Transverse colon (tissue), 4 donors: Measurements from ENCODE around the gene BOD1. TPM values are rescaled to one million over a fixed set of nuclear protein-coding genes. Genes with fewer than 3 reads are reported as not detected.

Experiments used
- DNase-seq: peaks from one replicate; pipeline ENCODE4 v3.0.0-alpha.2; 2019
- H3K27ac ChIP-seq, 4 donors: fragments of 200-600 bp; sonication (generic); 2 replicates each; pipeline ENCODE4 v1.5.1; 2016 to 2018; ENCODE audit warnings: inconsistent platforms in 4 of 4
- H3K27me3 ChIP-seq: fragments of 200-600 bp; sonication (generic); 2 replicates; pipeline ENCODE4 v1.5.1; 2017; ENCODE audit warnings: inconsistent platforms
- H3K36me3 ChIP-seq, 4 donors: fragments of 200-600 bp; sonication (generic); 2 replicates each; pipeline ENCODE4 v1.5.1; 2017 to 2019; ENCODE audit warnings: inconsistent platforms in 4 of 4
- H3K4me1 ChIP-seq, 4 donors: fragments of 200-600 bp; sonication (generic); 2 replicates each; pipeline ENCODE4 v1.5.1; 2017 to 2020; ENCODE audit warnings: inconsistent platforms in 4 of 4
- H3K4me3 ChIP-seq, 4 donors: fragments of 200-600 bp; sonication (generic); 1 replicate in 1 of 4; 2 replicates in 3 of 4; pipeline versions ENCODE4 v1.5.1 to v1.6.1; 2017 to 2019; ENCODE audit warnings: inconsistent platforms in 4 of 4
- H3K9me3 ChIP-seq, 2 donors: fragments of 200-600 bp; sonication (generic); 2 replicates each; pipeline ENCODE4 v1.5.1; 2017 to 2019; ENCODE audit warnings: inconsistent platforms in 2 of 2
- EP300 ChIP-seq: sonication (generic); formaldehyde crosslinking; IDR thresholded peaks from one replicate; pipeline ENCODE4 v1.6.1; 2017; ENCODE audit warnings: antibody characterized with exemption, low read depth
- POLR2A ChIP-seq: fragments of 450-650 bp; IDR thresholded peaks from one replicate; pipeline ENCODE4 v1.6.1; 2016; ENCODE audit warnings: antibody characterized with exemption, mild to moderate bottlenecking, moderate library complexity
- POLR2AphosphoS5 ChIP-seq, 3 donors: sonication (generic); formaldehyde crosslinking; IDR thresholded peaks; one replicate each; pipeline ENCODE4 v1.6.1; 2016; ENCODE audit warnings: antibody characterized with exemption in 3 of 3
- WGBS, 2 donors: methylation state at CpG; one replicate each; pipeline ENCODE4 v1.1.5; 2018; ENCODE audit warnings: low coverage in 1 of 2; 5-methylcytosine and 5-hydroxymethylcytosine counted together
- in situ Hi-C, 4 donors: fragments of 200-750 bp; cut with MboI; loops; one replicate each; pipeline versions ENCODE4 v1.15.0 to v1.15.1; 2017; ENCODE audit warnings: low sequenced_read_pairs in 3 of 4, low pct_ligation_motif_present in 1 of 4, low pct_unique_long_range_greater_than_20kb in 1 of 4
- intact Hi-C: fragments of 100-400 bp; cut with DNase I; formaldehyde crosslinking; loops from one replicate; pipeline ENCODE4 v1.15.1; 2023; ENCODE audit warnings: low total_unique reads
- total RNA-seq, 4 donors: library from RNA; depleted of rRNA; stranded (reverse); fragments of >200 nt; gene quantifications; one replicate each; pipeline ENCODE4 v1.1.0, GENCODE V29; 2016
- TF ChIP-seq, protein P1 (sequence below), 5 experiments: fragments of 200-600 bp in 3 of 5; fragments of 450-650 bp in 2 of 5; sonication (generic) in 3 of 5; IDR thresholded peaks; 1 replicate in 2 of 5; 2 replicates in 3 of 5; pipeline ENCODE4 v1.5.1; 2016 to 2017; ENCODE audit warnings: antibody characterized with exemption in 5 of 5, inconsistent platforms in 3 of 5, mild to moderate bottlenecking in 2 of 5, moderate library complexity in 1 of 5

BOD1 gene
- total RNA-seq, 4 donors from 2014 or later, result 5.6 to 38.6 (median 26.7) TPM

DNA sequence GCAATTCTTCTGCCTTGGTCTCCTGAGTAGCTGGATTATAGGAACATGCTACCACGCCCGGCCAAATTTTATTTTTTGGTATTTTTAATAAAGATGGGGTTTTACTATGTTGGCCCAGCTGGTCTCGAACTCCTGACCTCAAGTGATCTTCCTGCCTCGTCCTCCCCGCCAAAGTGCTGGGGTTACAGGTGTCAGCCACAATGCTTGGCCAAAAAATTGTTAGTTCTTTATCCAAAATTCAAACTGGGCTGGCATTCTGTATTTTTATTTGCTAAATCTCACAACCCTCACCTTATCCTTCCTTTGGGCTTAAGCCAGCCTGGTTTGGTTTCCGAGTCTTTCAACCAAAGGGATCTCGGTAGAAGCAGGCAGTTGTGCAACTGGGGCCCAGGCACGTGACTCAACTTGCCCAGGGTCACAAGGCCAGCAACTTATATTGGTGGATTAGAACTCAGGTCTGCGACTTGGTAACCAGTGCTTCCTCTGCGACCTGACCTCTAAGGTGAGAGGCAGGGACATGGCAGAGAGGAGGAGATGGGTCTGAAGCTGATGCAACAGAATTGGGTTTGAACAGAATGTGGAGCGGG is 26.5 kb upstream of the BOD1 start:
- in situ Hi-C loops, result no loop called here

DNA sequence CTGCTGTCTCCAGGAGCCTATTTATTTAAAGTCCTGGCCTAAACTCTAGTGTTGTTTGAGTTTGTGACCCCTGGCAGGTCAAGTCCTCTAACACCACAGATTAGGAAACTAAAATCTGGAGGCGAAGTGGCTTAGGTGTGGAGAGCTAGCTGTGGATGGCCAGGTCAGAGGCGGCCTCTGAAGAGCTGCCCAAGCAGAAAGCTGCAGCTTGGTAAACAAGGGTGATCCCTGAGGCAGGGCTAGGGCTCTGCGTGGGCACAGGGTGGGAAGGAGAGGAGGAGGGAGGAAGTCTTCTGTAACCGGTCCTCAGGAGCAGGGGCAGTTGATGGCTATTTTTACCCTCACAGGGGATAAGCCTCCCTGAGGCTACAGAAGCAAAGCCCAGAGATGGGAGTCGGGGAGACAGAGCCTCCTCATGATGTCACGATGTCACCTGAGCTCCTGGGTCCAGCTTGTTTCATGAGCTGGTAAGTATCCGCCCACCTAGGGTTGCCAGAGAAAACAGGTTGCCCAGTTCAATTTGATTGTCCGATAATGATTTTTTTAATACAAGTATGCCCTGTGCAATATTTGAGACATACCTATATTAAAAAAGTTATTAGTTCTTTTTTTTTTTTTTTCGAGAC is 25.9 kb upstream of the BOD1 start:
- Histone ChIP-seq H3K4me3 (no peak overlapping the region), H3K27ac (no peak overlapping the region), H3K27me3 (no peaks in the 10 kb centered on the region), H3K9me3 (no peaks in the 10 kb centered on the region), H3K36me3 (no peaks in the 10 kb centered on the region), H3K4me1 (no peaks in the 10 kb centered on the region)
- intact Hi-C loops, result no loop called here
- WGBS, 2 donors, result 77 to 83% methylated on average over 4 to 9 of the region's 9 CpGs
- DNase-seq, result no peak
- in situ Hi-C loops, result no loop called here
- TF ChIP-seq, protein P1, sequence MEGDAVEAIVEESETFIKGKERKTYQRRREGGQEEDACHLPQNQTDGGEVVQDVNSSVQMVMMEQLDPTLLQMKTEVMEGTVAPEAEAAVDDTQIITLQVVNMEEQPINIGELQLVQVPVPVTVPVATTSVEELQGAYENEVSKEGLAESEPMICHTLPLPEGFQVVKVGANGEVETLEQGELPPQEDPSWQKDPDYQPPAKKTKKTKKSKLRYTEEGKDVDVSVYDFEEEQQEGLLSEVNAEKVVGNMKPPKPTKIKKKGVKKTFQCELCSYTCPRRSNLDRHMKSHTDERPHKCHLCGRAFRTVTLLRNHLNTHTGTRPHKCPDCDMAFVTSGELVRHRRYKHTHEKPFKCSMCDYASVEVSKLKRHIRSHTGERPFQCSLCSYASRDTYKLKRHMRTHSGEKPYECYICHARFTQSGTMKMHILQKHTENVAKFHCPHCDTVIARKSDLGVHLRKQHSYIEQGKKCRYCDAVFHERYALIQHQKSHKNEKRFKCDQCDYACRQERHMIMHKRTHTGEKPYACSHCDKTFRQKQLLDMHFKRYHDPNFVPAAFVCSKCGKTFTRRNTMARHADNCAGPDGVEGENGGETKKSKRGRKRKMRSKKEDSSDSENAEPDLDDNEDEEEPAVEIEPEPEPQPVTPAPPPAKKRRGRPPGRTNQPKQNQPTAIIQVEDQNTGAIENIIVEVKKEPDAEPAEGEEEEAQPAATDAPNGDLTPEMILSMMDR (IDR thresholded peaks at IDR 0.05), result no peak
- TF ChIP-seq POLR2AphosphoS5 (IDR thresholded peaks at IDR 0.05) (no peak), EP300 (no peak), POLR2A (no peak)

More for the DNA sequence above, 26.5 kb upstream of the BOD1 start:
- no peak for DNase-seq
- no peak overlapping the region for H3K4me3 ChIP-seq
- no peaks in the 10 kb centered on the region for H3K36me3 ChIP-seq
- H3K9me3 ChIP-seq, result no peaks in the 10 kb centered on the region
- no peaks in the 10 kb centered on the region for H3K27me3 ChIP-seq
- intact Hi-C loops, result no loop called here
- no peak for TF ChIP-seq EP300
- TF ChIP-seq, protein P1 (IDR thresholded peaks at IDR 0.05), result no peak
- TF ChIP-seq POLR2A, result no peak
- TF ChIP-seq POLR2AphosphoS5 (IDR thresholded peaks at IDR 0.05), result no peak
- 88 to 92% methylated on average over 8 to 11 of the region's 11 CpGs for whole genome bisulfite sequencing, 2 donors
- no peaks in the 10 kb centered on the region for H3K4me1 ChIP-seq
- H3K27ac ChIP-seq, result no peak overlapping the region

DNA sequence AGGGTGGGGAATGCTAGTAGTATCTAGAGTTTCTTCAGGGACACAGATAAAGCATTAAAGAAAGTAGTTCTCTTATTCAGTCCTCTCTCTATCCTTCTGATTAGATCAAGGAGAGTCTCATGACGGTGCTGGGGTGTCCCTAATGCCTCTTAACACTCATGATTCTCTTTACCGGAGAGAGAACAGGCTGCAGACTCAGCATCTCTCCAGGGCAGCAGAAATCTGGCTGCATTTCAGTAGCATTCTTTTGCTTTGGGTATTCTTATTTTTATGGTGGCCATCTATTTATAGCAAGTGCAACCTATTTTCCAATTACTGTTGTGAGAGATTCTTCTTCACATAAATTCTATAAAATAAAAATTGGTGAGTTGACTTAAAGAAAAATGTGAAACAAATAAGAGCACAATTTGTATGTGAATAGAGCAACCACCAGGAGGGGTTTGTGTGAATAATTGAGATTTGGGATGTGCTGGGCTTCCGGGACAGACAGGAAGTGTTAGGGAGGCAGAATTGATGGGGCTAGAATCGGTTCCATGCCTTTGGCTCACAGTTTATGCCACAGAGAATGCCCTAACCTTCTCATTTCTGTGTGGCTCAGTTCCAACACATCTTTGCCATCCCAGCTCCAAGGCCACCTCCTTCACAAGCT is 23.8 kb upstream of the BOD1 start:
- WGBS, 2 donors, result 40 to 64% methylated on average over 1 to 4 of the region's 4 CpGs
- H3K9me3 ChIP-seq, result no peaks in the 10 kb centered on the region
- H3K36me3 ChIP-seq, result no peaks in the 10 kb centered on the region
- no peak for DNase-seq
- no peak overlapping the region for H3K27ac ChIP-seq
- TF ChIP-seq, protein P1 (IDR thresholded peaks at IDR 0.05), result no peak
- TF ChIP-seq POLR2AphosphoS5 (IDR thresholded peaks at IDR 0.05) (no peak), EP300 (no peak), POLR2A (no peak)
- no peaks in the 10 kb centered on the region for H3K4me1 ChIP-seq
- intact Hi-C loops, result no loop called here
- H3K4me3 ChIP-seq, result no peak overlapping the region
- in situ Hi-C loops, result no loop called here
- H3K27me3 ChIP-seq, result no peaks in the 10 kb centered on the region

DNA sequence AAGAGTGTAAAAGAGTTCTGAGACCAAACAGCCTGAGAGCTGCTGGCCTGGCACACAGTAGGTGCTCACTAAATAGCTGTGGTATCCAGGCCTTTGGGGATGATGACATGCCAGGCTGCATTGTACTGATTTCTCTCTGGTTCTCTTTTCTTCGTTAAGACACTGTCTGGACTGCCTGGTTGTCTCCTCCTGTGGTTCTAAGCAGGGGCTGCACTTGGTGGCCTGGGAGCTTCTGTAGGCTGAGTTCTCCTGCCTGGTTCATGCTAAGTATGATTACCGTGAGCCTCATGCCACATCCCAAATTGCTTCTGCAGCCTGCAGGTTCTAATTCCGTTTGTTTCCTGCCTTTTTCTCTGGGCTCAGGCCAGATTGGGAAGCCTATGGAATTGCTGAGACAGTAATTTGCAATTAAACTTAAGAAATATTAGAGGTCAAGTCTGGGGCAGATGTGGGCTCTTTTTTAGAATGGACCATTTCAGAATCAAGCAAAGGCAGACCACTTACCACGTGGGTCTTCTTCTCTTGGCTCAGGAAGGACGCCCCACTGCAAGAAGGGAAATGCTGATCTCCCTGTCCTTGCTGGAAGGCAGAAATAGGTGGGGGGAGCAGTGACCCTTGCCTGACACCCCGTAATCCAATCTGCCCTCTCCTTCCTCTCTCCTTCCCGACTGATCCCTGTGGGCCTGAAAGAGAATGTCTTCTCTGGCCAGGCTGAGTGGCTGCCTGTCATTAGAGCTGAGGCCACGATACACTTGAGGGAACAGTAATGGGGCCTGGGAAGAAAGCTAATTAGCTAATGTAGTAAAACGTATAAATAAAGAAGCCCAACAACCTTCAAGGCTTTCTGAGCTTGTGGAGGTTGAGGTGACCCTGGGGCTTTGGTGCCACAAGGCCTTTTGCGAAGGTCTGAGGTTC is 21.9 kb upstream of the BOD1 start:
- Histone ChIP-seq H3K4me3 (no peak overlapping the region), H3K27me3 (no peaks in the 10 kb centered on the region), H3K27ac (no peak overlapping the region), H3K36me3 (no peaks in the 10 kb centered on the region), H3K9me3 (no peaks in the 10 kb centered on the region), H3K4me1 (no peaks in the 10 kb centered on the region)
- intact Hi-C loops (no loop called here), in situ Hi-C loops (no loop called here)
- TF ChIP-seq, protein P1 (IDR thresholded peaks at IDR 0.05), result no peak
- TF ChIP-seq POLR2A (no peak), EP300 (no peak), POLR2AphosphoS5 (IDR thresholded peaks at IDR 0.05) (no peak)
- no peak for DNase-seq
- 67 to 68% methylated on average over 3 to 10 of the region's 10 CpGs for WGBS, 2 donors
